Measurements from ENCODE around the gene TMEM38B.

The TMEM38B gene

GRCh38 chr9:105661011-105661410 is 33.3 kb upstream of the TMEM38B start:
- in situ Hi-C loops (cut with HindIII; ENCODE audit: low sequenced_read_pairs): no loop called here
- no peak overlapping the region for H3K4me3 ChIP-seq (ENCODE audit: low read depth, low read length)
- TF ChIP-seq CTCF (IDR thresholded peaks at IDR 0.05; ENCODE audit: low read depth, low read length): no peak
- no peak for DNase-seq (ENCODE audit: low read depth, low spot score)

- no peak for DNase-seq (ENCODE audit: low read depth, low spot score)
- H3K4me3 ChIP-seq (ENCODE audit: low read depth, low read length): no peak within 1 kb of the TSS
- TF ChIP-seq CTCF (IDR thresholded peaks at IDR 0.05; ENCODE audit: low read depth, low read length): no peak
- in situ Hi-C loops (cut with HindIII; ENCODE audit: low sequenced_read_pairs): no loop called here
These were observed 31.9 kb upstream of the TMEM38B start, which contains the start of gene TAL2 for GRCh38 chr9:105662184-105663104. TSS of gene TAL2 (plus strand) at chr9:105662457. CDS start at chr9:105662497, 40 bp downstream.

- in situ Hi-C loops (cut with HindIII; ENCODE audit: low sequenced_read_pairs): no loop called here
- no peak overlapping the region for H3K4me3 ChIP-seq (ENCODE audit: low read depth, low read length)
- no peak for TF ChIP-seq CTCF (IDR thresholded peaks at IDR 0.05; ENCODE audit: low read depth, low read length)
- no peak for DNase-seq (ENCODE audit: low read depth, low spot score)
These were observed 30.4 kb upstream of the TMEM38B start for GRCh38 chr9:105663914-105664313.

- DNase-seq (ENCODE audit: low read depth, low spot score): no peak
- no peak for TF ChIP-seq CTCF (IDR thresholded peaks at IDR 0.05; ENCODE audit: low read depth, low read length)
- in situ Hi-C loops (cut with HindIII; ENCODE audit: low sequenced_read_pairs): no loop called here
- no peak overlapping the region for H3K4me3 ChIP-seq (ENCODE audit: low read depth, low read length)
These were observed 26.5 kb upstream of the TMEM38B start for GRCh38 chr9:105667867-105668266.

- no peak overlapping the region for H3K4me3 ChIP-seq (ENCODE audit: low read depth, low read length)
- no peak for TF ChIP-seq CTCF (IDR thresholded peaks at IDR 0.05; ENCODE audit: low read depth, low read length)
- in situ Hi-C loops (cut with HindIII; ENCODE audit: low sequenced_read_pairs): no loop called here
- DNase-seq (ENCODE audit: low read depth, low spot score): no peak
These were observed 24.0 kb upstream of the TMEM38B start for GRCh38 chr9:105670315-105670714.

- TF ChIP-seq CTCF (IDR thresholded peaks at IDR 0.05; ENCODE audit: low read depth, low read length): no peak
- in situ Hi-C loops (cut with HindIII; ENCODE audit: low sequenced_read_pairs): no loop called here
- H3K4me3 ChIP-seq (ENCODE audit: low read depth, low read length): no peak overlapping the region
- DNase-seq (ENCODE audit: low read depth, low spot score): no peak
These were observed 23.6 kb upstream of the TMEM38B start for GRCh38 chr9:105670775-105671174.
